H1 (cell line): ENCODE measurements around the gene AGPS.

Experiments used
- CBX8 ChIP-seq: fragments of 300-800, 300-1000 bp; sonication (generic); IDR thresholded peaks from 2 replicates; pipeline ENCODE4 v1.7.1; 2016; ENCODE audit warnings: low read depth, low read length, borderline replicate concordance
- EZH2 ChIP-seq: fragments of 200-600 bp; sonication (generic); IDR thresholded peaks from 2 replicates; pipeline ENCODE4 v1.7.1; 2012; ENCODE audit warnings: low read depth, mild to moderate bottlenecking, moderate library complexity, low read length, inconsistent platforms; ENCODE audit not compliant: severe bottlenecking
- POLR2A ChIP-seq, 2 experiments: IDR thresholded peaks; 1 replicate in 1 of 2; 2 replicates in 1 of 2; pipeline ENCODE4 v1.6.1; 2011; ENCODE audit warnings: low read depth in 2 of 2, low read length in 2 of 2, mild to moderate bottlenecking in 2 of 2; ENCODE audit errors: control extremely low read depth in 1 of 2
- RFX5 ChIP-seq: IDR thresholded peaks from 2 replicates; pipeline ENCODE4 v1.6.1; 2011; ENCODE audit warnings: low read depth, low read length, improper control_type of control experiment, borderline replicate concordance
- TCF12 ChIP-seq: IDR thresholded peaks from 2 replicates; pipeline ENCODE4 v1.6.1; 2011; ENCODE audit warnings: low read depth, mild to moderate bottlenecking, low read length

DNA sequence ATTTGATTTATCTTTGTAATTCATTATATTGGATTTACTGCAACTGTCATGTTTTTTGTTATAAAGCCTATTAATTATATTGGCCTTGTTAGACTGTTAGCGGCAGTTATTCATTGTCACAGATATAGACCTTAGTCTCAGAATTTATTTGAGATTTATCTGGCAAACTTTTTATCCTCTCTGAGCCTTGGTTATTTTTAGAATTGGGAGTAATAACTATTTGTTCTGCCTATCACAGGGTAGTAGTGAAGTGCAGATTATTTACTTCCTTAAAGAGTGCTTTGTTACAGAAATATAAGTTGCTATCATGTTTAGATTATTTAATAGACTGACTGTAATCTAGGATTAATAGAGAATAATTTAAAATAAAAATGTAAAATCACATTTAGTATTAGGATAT lies 41.9 kb downstream of the AGPS start:
- TF ChIP-seq EZH2 (no peak), POLR2A (IDR thresholded peaks at IDR 0.05; ENCODE audit: control extremely low read depth in 1 of 2, low read depth in 2 of 2, low read length in 2 of 2) (no peak), RFX5 (no peak), CBX8 (no peak), TCF12 (no peak)
